NOMO-1 (cell line): ENCODE measurements around the gene CEP104.

ENCODE experiments used
- DNase-seq, 2 experiments: peaks; one replicate each; lab custom pipeline; 2025; ENCODE audit not compliant: unreplicated experiment in 2 of 2; lab: John Stamatoyannopoulos, UW

CEP104 gene

DNA sequence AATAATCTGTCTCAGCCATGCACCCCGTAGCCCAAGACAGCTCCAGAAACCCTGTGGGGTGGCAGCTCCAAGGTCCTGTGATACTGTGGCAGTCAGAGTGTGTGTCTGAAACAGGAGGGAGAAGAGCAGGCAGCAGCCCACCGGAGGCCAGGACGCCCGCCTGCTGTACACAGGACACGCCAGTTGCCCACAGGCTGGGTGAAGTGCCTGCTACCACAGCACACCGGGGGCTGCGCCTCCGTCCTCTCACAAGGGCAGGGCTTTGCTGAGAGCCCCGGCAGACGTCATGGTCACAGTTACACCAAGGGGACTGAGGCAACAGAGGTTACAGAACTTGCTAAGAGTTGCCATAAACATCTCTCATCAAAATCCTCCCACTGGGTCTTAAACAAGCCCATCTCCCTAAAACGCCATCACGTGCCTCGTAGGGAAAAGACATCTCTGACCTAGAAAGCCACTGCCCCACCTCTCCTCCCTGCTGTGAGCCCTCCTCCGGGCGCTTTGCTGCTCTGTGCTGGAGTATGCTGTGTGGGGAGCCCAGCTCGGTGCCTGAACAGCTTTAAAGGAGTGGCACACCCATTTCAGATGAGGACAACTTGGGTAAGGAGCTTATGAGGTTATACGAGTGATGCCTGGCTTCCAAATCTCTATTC, 37.7 kb upstream of the CEP104 start:
- DNase-seq, result no peak

DNA sequence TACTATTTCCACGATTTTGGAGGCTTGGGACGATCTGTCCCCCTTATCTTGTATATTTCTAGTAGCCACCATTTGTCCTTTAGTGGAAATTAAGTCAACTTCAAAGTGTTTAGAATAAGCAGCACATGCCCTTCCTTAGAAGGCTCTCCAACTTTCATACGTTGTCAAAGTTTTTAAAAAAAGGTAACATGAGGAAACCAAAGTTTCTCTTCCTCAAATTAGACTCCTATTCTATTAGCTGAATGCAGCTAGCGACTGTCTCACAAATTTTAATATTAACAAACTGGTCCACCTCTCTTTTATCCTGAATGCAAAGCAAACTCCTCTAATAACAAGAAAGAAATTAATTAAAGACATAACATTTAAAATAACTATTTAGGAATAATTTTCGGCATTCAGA, 36.2 kb upstream of the CEP104 start:
- peak in 1 of 2 experiments; percentile 26 for DNase-seq

DNA sequence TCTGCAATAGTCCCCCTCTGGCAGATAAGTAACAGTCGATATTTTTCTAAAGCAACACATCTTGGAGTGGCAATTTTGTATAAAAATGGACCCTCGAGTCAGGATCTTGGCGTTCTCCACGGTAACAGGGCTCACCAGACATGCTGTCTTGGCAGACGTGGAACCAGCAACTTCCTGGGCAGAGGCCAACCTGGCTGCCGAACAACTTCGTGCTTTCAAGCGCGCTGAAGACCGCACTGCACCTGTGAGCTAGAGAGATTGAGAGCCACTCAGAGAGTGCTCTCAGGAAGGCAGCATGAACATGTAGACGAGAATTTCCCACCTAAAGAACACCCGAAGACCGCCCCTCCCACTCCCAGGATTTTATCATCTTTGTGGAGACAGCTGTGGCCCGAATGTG, 35.7 kb upstream of the CEP104 start:
- DNase-seq, result no peak

DNA sequence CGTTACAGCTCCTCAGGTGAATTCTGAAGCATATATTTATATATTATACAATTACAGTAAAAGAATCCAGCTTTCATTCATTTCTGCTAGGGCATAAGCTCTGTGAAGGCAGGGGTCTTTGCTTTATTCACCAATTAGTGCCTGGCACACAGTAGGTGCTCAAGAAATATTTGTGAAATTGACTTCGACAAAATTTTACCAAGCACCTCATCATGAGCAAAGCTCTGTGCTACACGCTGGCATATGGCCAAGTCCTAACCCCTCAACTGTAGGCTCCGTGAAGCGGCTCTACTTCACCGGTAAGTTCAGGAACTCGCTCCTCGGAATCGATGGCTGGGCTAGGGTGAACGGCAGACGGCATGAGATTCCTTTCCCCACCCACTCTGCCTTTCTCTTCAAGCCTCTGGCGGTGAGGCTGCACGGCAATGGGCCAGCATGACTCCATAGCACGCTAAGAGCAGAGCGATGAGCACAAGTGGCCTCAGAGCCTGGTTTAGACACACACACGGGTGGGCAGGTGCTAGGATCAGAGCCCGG, 34.4 kb upstream of the CEP104 start:
- no peak for DNase-seq

DNA sequence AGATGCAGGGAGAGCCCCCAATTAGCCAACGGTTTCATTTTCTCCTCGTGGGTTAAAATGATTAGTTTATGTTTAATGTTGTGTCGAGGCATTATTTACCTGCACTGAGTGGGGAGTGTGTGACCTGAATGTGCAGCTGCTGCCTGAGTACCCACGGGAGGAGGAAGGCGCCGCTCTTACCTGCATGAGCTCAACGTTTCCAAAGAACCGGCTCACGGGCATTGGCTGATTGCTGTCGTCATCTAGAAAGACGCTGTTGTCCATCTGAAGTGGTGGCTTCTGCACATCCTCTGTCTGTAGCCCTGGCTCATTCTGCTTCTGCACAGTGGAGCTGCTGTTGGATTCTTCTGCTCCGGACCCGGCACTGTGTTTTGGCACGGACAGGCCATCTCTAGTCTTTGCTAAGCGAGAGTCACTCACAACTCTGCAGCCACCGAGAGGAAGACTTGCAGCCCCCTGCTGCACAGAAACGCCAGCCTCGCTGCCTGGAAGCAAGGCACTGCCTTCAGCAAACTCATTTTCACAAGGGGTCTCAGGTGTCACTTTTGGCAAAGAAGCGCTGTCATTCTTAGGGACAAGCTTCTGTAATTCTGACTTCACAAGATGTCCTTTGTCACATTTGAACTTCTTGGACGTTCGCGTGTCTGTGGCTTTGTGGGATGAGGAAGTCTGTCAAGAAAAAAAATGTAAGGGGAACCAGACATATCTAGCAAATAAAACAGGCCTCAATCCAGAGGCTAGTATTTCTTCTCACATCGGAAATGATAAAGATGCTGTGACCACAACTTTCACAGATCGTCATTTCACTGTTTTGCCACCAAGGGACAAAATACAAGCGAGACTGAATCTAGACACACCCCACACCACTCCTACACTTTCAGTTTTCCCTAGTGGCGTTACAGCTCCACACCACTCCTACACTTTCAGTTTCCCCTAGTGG, 33.6 kb upstream of the CEP104 start:
- peak; percentile 54 to 71 for DNase-seq

DNA sequence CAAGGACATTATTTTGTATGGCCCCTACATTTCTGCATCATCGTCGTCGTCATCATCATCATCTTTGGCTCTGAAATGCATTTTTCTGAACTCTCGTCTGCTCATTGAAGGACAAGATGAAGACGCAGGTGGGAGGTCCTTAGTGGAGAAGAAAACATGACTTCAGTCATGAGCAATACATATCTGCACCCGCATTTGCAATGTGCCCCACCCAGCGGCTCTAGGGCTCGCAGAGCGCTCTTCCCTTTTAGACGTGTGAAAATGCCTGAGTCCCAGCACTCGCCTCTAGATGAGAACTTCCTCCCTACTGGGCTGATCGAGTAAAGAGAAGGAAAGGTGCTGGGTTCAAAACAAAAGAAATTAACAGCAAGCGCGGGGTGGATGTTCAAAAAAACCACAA, 32.9 kb upstream of the CEP104 start:
- no peak for DNase-seq

DNA sequence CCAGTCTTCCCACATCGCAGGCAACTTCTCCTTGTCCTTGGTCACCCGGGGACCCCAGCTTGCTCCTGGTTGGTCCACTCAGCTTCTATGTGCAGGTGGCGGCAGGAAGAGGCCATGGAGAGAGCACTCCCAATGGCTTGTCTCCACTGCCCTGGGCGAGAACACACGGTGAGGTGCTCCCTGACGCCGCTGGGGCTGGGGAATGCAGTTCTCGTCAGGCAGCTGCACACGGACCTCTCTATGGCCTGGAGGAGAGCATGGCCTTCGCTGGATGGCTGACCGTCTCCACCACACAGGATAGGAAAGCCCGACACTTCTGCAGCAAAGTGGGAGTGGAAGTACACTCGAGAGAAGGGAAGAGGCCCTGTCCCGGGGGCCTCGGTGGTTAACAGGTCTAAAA, 31.3 kb upstream of the CEP104 start:
- no peak for DNase-seq

DNA sequence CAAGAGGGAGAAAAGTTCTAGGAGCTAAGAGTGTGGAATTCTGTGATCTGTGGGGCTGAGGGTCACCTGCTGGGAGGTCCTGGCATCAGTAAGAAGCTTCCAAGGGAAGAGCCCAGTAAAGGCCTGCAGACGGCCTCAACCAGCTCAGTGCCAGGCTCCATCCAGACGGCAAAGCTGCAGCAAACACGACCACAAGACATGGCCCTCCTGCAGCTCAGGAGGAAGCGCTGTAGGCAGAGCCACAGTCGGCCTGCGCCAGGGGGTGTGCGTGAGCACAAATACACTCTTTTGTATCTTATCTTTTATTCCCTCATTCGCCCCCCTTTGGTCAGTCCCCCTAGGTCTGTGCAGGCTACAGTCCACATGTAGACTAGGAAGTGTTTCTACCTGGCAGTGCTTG, 29.7 kb upstream of the CEP104 start:
- DNase-seq, result no peak

DNA sequence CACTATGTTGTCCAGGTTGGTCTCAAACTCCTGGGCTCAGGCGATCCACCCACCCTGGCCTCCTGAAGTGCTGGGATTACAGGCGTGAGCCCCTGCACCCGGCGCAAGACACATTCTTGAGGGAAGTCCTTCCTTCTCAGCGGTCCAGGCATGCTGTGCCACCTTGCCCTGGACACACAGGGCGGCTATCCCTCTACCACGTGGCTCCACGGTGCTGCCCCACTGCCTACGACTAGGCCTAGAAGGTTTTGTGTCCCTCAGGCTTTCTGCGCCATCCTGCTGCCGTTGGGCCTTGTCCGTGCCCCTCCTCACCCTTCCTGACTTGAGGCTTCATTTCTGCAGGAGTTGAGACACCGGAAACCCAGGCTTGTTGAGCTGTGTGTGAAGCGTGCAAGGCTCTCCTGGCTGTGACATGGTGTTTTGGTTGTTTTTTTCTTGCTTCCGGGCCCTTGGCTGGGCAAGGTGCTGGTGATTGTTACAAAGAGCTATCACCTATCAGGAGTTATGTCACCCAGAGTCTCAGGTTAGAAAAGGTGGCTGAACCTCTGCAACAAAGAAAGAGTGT, 29.2 kb upstream of the CEP104 start:
- no peak for DNase-seq

DNA sequence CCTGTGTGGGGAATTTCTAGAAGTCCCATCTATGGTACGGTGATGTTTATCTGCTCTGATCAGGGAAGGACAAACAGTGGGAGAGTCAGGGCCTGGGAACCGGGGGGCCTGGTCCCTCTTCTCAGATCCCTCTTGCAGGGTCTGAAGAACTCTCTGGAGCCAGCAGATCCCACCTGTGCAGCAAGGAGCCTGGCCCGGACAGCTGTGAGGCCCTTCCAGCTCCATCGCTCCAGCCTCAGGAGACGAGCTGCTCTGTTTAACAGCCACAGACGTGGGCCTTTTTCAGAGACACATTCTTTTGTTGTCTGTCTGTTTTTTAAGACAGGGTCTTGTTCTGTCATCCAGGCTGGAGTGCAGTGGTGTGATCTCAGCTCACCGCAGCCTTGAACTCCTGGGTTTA, 28.6 kb upstream of the CEP104 start:
- no peak for DNase-seq

DNA sequence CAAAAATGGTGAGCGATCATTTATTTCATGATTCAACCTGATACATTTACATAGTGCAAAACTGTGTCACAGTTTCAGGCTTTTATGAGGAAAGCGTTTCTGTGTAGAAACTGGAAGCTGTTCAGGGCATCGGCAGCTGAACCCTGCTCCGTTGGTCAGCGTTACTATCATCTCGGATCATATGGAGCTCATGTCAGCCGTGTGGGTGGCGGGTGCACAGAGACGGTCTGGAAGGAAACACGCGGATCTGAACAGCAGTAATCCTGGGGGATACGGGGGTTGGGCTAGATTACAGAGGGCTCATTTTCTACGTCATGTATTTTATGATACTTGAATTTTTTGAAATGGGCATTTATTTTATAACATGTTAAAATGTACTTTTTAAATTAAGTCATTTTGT, 28.0 kb upstream of the CEP104 start:
- no peak for DNase-seq

DNA sequence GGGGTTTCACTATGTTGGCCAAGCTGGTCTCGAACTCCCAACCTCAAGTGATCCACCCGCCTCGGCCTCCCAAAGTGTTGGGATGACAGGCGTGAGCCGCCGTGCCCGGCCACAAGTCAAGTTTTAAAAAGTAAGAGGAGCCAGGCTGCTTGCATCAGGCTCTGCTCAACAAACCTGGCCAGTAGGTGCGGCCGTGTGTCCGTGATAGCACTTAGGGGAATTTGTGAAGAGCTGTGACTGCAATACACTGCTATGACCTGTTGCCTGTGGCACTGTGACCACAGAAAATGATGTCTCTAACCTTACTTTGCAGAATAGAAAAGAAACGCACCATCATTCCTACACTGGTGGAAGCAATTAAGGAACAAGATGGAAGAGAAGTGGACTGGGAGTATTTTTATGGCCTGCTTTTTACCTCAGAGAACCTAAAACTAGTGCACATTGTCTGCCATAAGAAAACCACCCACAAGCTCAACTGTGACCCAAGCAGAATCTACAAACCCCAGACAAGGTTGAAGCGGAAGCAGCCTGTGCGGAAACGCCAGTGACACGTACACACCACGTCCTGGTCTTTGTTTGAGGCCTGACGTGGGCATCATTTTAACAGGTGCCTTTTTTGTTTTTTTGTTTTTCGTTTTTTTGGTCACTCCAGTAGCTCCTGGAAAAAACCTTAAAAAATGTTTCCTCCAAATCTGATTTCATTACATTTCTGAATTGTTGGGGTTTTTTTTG, 26.3 kb upstream of the CEP104 start:
- DNase-seq, result no peak

DNA sequence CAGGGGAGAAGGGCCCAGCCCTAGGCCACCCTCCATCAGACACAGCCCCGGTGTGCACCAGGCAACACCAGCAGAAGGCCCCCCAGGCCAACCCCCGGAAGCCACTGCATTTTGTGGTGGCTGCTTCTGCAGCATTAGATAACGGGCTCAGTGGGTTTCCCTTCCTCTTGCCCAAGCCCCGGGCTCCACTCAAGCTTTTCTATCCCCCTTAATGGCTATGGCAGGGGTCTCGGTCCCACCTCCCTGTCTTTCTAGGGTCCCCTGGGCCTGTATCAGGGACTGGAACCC, 24.1 kb upstream of the CEP104 start:
- DNase-seq, result no peak

DNA sequence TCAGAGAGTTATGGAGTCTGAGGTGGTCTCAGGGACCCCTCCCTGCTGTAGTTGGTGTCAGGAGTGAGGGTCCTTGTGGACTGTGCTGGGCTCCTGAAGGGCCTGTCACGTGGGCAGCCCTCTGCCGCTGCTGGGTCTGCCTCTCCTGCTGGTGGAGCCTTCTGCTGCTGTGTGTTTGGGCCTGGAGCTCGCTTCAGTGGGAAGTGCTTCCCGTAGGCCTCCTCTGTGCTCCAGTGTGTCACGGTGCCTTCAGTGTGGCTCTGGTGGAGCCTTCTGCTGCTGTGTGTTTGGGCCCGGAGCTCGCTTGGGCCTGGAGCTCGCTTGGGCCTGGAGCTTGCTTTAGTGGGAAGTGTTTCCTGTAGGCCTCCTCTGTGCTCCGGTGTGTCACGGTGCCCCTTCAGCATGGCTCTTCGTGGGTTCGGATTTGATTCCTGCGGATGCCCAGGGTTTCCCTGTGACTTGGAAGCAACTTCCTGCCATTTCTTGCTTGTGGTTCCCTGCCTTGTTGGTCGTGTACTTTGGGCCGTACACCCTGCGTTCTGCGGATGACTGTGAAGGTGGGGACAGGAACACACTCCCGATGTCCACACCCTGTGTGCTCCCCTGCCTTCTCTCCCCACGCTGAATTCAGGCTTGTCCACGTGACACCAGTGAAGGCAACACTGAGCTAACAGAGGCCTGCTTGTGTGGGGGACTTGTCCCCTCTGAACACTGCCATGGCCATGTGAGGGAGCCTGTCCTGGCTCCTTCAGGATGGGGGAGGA, 23.6 kb upstream of the CEP104 start:
- no peak for DNase-seq

DNA sequence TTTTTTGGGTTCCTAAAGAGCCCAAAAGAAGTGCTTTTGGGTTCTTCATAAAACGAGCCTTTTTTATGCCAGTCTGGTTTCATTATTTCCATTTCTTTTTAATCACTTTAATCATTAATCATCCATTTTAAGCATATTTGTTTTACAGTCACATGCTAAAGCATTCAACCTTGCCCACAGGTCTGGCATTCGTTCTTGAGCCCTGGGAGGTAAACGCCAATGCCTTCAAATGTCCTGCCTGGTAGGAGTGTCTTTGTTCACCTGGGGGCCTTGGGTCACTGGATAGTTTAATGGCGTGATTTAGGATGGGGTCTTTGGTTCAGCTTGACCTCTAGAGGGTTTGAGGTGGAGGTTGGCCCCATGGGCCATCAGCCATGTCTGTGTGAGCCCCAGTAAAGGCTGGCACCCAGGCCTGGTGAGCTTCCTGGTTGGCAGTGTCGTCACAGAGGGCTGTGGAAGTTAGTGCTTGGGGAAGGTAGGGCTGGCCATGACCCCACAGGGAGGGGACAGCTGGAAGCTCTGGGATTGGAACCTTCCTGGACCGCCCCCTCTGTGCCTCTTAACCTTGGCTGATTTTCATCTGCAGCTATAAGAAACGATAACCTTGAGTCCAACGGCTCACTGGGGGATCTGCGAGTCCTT, 22.9 kb upstream of the CEP104 start:
- DNase-seq, result no peak

DNA sequence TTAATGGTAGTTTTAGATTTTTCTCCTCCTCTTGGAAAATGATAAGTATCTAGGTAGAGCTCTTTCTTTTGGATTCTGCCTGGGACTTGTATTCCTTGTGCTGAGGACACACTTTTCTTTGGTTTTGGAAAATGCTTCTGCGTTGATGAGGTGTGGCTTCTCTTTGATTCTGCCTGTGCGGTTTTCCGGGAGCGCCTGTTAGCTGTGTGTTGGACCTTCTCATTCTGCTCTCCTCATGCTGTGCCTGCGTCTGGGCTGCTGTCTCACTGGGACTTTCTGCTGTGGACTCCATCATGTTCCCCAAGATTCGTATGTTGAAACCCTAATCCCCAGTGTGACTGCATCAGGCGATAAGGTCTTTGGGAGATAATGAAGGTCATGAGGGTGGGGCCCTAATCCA, 22.1 kb upstream of the CEP104 start:
- DNase-seq, result no peak

DNA sequence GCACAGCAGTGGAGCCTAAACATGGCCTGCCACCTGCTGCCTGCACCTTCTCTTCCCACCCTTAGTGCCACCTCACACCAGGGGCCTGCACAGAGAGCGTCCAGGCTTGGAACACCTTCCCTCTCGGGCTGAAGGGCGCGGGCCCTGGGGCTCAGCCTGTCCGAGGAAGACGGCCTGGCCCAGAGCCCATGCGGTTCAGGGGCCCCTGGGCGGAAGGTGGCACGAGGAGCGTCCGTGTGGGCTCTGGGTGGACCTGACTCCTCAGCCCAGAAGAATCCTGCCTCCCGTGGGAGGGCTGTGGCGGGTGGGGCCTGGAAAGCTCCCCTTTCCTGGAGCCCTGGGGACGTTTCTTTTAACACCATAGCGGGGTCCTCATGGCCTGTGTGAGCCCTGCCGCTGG, 19.7 kb upstream of the CEP104 start:
- DNase-seq, result no peak

DNA sequence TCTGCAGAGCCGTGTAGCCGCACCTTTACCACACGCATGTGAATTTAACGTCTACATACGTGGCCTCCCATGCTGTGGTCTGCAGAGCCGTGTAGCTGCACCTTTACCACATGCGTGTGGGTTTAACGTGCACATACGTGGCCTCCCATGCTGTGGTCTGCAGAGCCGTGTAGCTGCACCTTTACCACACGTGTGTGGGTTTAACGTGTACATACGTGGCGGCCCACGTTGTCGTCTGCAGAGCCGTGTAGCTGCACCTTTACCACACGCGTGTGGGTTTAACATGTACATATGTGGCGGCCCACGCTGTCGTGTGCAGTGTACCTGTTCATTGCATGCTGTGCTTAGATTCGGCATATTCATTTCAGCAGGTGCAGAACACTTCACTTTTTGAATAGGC, 17.7 kb upstream of the CEP104 start:
- no peak for DNase-seq

DNA sequence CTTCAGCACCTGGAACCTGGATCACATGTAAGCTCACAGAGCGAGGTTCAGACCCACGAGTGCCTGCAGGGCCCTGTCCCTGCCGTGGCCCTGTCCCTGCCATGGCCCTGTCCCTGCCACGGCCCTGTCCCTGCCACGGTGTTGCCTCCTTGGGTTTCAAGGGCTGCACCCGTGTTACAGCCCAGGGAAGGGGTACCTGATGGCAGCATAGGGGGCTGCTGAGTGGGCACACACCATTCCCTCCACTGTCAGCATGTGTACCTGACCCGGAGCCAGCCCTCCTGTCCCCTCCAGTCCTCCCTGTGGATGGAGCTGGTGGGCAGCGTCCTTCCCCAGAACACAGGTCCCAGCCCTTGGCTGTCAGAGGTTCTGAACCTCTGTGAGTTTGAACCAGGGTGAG, 15.5 kb upstream of the CEP104 start:
- no peak for DNase-seq

DNA sequence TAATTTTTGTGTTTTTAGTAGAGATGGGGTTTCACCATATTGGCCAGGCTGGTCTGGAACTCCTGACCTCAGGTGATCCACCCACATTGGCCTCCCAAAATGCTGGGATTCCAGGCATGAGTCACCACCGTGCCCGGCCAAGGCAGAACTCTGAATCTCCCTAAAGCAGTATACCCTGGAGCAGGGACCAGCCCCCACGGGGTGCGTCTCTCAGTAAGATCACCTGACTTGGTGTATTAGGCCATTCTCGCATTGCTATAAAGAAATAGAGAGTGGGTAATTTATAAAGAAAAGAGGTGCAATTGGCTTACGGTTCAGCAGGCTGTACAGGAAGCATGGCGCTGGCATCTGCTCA, 14.4 kb upstream of the CEP104 start:
- no peak for DNase-seq
